Measurements from ENCODE around the gene SH3TC1. TPM values are rescaled to one million over a fixed set of nuclear protein-coding genes. Genes with fewer than 3 reads are reported as not detected.

The SH3TC1 gene
- total RNA-seq, 1 donor from 2014 or later, result 50.6 TPM

DNA sequence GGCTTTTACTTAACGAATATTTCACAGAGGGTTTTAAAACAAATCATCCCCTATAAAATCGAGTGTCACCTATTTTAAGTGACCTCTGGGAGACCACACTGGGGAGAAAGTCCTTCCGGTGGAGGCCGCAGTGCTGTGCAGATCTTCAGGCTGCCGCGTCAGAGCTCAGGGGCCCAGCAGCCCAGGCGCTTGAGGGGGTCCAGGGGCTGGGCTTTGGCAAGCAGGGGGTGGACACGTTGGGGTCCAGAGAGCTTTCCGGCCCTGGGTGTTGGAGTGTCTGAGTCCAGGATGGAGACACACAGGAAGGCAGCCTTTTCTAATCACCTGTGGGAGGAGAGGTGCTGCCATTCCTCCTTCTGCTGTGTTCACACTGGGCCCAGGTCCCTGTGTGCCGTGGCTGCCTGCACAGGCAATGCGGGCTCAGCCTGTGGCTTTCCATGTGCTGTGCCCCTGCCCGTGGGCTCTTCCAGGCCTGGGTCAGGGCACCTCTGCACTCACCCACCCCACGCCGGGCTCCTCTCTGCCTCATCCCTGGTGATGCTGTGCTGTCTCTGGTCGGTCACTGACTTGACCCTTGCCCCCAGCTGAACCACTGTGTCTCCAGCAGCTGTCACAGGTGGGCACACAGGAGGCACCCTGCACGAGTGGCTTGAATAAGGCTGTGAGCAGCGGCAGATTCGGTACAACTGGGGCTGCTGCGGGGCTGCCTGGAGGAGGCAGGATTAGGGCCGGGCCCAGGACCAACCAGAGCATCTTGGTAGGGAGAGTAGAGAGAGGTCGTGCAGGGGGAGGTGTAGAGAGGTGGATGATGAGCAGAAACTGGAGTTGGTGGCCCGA, 80.4 kb downstream of the SH3TC1 start:
- DNase-seq (ENCODE audit: extremely low spot score in 2 of 2), result no peak
- TF ChIP-seq POLR2A (IDR thresholded peaks at IDR 0.05), result no peak
- TF ChIP-seq, protein P1, sequence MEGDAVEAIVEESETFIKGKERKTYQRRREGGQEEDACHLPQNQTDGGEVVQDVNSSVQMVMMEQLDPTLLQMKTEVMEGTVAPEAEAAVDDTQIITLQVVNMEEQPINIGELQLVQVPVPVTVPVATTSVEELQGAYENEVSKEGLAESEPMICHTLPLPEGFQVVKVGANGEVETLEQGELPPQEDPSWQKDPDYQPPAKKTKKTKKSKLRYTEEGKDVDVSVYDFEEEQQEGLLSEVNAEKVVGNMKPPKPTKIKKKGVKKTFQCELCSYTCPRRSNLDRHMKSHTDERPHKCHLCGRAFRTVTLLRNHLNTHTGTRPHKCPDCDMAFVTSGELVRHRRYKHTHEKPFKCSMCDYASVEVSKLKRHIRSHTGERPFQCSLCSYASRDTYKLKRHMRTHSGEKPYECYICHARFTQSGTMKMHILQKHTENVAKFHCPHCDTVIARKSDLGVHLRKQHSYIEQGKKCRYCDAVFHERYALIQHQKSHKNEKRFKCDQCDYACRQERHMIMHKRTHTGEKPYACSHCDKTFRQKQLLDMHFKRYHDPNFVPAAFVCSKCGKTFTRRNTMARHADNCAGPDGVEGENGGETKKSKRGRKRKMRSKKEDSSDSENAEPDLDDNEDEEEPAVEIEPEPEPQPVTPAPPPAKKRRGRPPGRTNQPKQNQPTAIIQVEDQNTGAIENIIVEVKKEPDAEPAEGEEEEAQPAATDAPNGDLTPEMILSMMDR (IDR thresholded peaks at IDR 0.05), result no peak
- TF ChIP-seq POLR2AphosphoS5 (IDR thresholded peaks at IDR 0.05; ENCODE audit: insufficient read depth in 1 of 2, low read depth in 1 of 2), result no peak
- Histone ChIP-seq H3K4me3 (no peak overlapping the region), H3K4me1 (peaks cover 81% of the 10 kb centered on the region), H3K36me3 (no peaks in the 10 kb centered on the region), H3K27me3 (no peaks in the 10 kb centered on the region), H3K27ac (peak overlapping the region; percentile 89), H3K9me3 (no peaks in the 10 kb centered on the region)
- intact Hi-C loops (cut with DNase I), result loop anchor here (10.0 kb wide), 1 partner anchor 125 kb away; no protein-coding TSS in a partner anchor

DNA sequence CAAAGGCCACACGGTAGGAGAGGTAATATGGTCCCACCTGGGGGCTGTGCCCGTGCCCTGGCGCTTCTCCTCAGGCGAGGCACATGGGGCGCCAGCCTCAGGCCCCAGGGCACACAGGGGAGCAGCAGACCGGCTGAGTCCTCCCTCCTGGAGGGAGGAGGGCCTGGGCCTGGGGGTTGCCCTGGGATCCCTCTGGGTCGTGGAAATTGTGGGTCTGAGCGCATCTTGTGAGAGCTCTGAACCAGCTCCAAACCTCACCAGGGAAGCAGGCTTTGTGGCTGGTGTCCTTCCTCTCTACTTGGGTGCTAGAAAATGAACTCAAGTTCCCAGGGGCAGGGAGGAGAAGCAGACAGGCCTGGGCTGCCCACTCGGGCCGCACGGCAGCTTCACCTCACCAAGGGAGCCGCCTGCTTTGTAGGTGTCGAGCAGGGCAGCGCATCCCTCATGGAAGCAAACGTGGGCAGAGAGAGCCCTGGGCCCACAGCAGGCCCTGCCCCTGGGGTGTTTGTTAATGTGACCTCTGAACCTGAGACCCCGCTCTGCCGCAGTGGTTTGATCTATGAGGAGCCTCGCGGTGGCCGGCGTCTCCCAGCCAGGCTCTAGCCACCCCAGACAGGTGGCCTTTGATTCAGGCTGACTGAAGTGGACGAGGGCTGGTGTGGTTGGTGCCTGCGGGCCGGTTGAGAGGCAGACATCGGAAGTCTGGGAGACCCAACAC, 81.2 kb downstream of the SH3TC1 start:
- no peaks in the 10 kb centered on the region for H3K9me3 ChIP-seq
- H3K4me3 ChIP-seq, result no peak overlapping the region
- no peak for DNase-seq (ENCODE audit: extremely low spot score in 2 of 2)
- peaks cover 74% of the 10 kb centered on the region for H3K4me1 ChIP-seq
- TF ChIP-seq POLR2AphosphoS5 (IDR thresholded peaks at IDR 0.05; ENCODE audit: insufficient read depth in 1 of 2, low read depth in 1 of 2) (no peak), POLR2A (IDR thresholded peaks at IDR 0.05) (no peak)
- TF ChIP-seq, protein P1 (IDR thresholded peaks at IDR 0.05), result no peak
- intact Hi-C loops (cut with DNase I), result no loop called here
- peak overlapping the region; percentile 89 for H3K27ac ChIP-seq
- no peaks in the 10 kb centered on the region for H3K36me3 ChIP-seq
- H3K27me3 ChIP-seq, result no peaks in the 10 kb centered on the region

- intact Hi-C loops (cut with DNase I), result no loop called here
- no peak for DNase-seq (ENCODE audit: extremely low spot score in 2 of 2)
- Histone ChIP-seq H3K4me3 (no peak overlapping the region), H3K27ac (peak overlapping the region; percentile 89), H3K27me3 (no peaks in the 10 kb centered on the region), H3K36me3 (no peaks in the 10 kb centered on the region), H3K9me3 (no peaks in the 10 kb centered on the region), H3K4me1 (peaks cover 67% of the 10 kb centered on the region)
- TF ChIP-seq POLR2A (IDR thresholded peaks at IDR 0.05), result no peak
- no peak for TF ChIP-seq POLR2AphosphoS5 (IDR thresholded peaks at IDR 0.05; ENCODE audit: insufficient read depth in 1 of 2, low read depth in 1 of 2)
- TF ChIP-seq, protein P1 (IDR thresholded peaks at IDR 0.05), result no peak
Observed at GRCh38 chr4:8280876-8281440, 81.9 kb downstream of the SH3TC1 start.

GRCh38 chr4:8281519-8282133, 82.5 kb downstream of the SH3TC1 start:
- H3K9me3 ChIP-seq, result no peaks in the 10 kb centered on the region
- TF ChIP-seq POLR2AphosphoS5 (IDR thresholded peaks at IDR 0.05; ENCODE audit: insufficient read depth in 1 of 2, low read depth in 1 of 2) (peak; percentile 20 to 86), POLR2A (IDR thresholded peaks at IDR 0.05) (no peak)
- no peak overlapping the region for H3K4me3 ChIP-seq
- no peak for DNase-seq (ENCODE audit: extremely low spot score in 2 of 2)
- H3K36me3 ChIP-seq, result no peaks in the 10 kb centered on the region
- H3K4me1 ChIP-seq, result peaks cover 60% of the 10 kb centered on the region
- no peaks in the 10 kb centered on the region for H3K27me3 ChIP-seq
- intact Hi-C loops (cut with DNase I), result no loop called here
- H3K27ac ChIP-seq, result peak overlapping the region; percentile 89

DNA sequence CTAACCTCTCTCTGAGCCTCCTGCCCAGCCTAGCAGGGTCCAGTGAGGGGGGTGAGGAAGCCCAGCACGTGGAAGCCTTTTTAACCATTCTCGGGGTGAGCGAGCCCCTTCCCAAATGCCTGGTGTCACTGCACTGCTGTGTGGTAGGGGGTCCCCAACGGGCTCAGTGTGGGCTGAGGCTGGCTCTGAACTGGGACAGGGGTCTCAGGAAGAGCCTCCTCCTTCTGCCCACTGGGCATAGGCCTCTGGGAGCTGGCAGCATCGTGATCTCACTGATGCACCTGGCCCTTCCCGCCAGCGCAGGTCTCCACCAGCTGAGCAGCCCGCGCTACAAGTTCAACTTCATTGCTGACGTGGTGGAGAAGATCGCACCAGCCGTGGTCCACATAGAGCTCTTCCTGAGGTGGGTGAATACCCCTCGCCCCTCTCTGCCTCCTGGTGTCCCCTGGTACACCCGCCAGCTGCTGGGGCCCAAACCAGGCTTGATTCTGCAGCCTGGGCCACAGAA, 83.1 kb downstream of the SH3TC1 start:
- intact Hi-C loops (cut with DNase I), result no loop called here
- no peak overlapping the region for H3K4me3 ChIP-seq
- H3K9me3 ChIP-seq, result no peaks in the 10 kb centered on the region
- H3K27ac ChIP-seq, result peak overlapping the region; percentile 89
- H3K27me3 ChIP-seq, result no peaks in the 10 kb centered on the region
- TF ChIP-seq, protein P1 (IDR thresholded peaks at IDR 0.05), result no peak
- TF ChIP-seq POLR2AphosphoS5 (IDR thresholded peaks at IDR 0.05; ENCODE audit: insufficient read depth in 1 of 2, low read depth in 1 of 2), result no peak
- TF ChIP-seq POLR2A (IDR thresholded peaks at IDR 0.05), result no peak
- peaks cover 0 to under 1% of the 10 kb centered on the region in 2 donors for H3K36me3 ChIP-seq
- peaks cover 55% of the 10 kb centered on the region for H3K4me1 ChIP-seq
- DNase-seq (ENCODE audit: extremely low spot score in 2 of 2), result no peak

Measured in vagina (tissue), 2 donors.